PC-3 (cell line): ENCODE data around the gene PACRG. TPM values are rescaled to one million over a fixed set of nuclear protein-coding genes. Genes with fewer than 3 reads are reported as not detected.

Experiments
- ATAC-seq: fragments of 200-7000 bp; cut with Tn5 transposase; 2 replicates; pipeline ENCODE4 v1.9.1; 2020; ENCODE audit warnings: mild to moderate bottlenecking, moderate library complexity
- BruUV-seq: library from RNA; stranded (reverse); fragments of 400-500 nt; replicated peaks from 2 replicates; lab custom pipeline; 2021; lab: Mats Ljungman, UMichigan
- CTCF ChIA-PET: fragments of 300-600 bp; sonication (Branson Sonifier 250); formaldehyde crosslinking; loops from one replicate; lab custom pipeline; 2022; ENCODE audit warnings: antibody characterized with exemption; lab: Charles Lee
- POLR2A ChIA-PET: fragments of 300-600 bp; sonication (Branson Sonifier 250); formaldehyde crosslinking; loops from one replicate; lab custom pipeline; 2022; ENCODE audit warnings: antibody characterized with exemption; ENCODE audit not compliant: unreplicated experiment; lab: Charles Lee
- DNase-seq: peaks from one replicate; pipeline ENCODE4 v3.0.0-alpha.2; 2015
- H2AFZ ChIP-seq: fragments of 300-600 bp; sonication (generic); 2 replicates; pipeline ENCODE4 v1.6.0; 2016; ENCODE audit warnings: antibody characterized with exemption, low read length
- H3F3A ChIP-seq: fragments of 300-600 bp; sonication (generic); one replicate; pipeline ENCODE4 v1.6.0; 2017; ENCODE audit warnings: antibody characterized with exemption, low read length, control low read depth, mild to moderate bottlenecking; ENCODE audit not compliant: unreplicated experiment
- H3K27ac ChIP-seq: fragments of 300-600 bp; sonication (generic); 2 replicates; pipeline ENCODE4 v1.5.1; 2016; ENCODE audit warnings: mild to moderate bottlenecking, low read length
- H3K27me3 ChIP-seq: fragments of 300-600 bp; sonication (generic); 2 replicates; pipeline ENCODE4 v1.6.1; 2016; ENCODE audit warnings: low read length, mixed read lengths
- H3K36me3 ChIP-seq: fragments of 300-600 bp; sonication (generic); 2 replicates; pipeline ENCODE4 v1.6.1; 2016; ENCODE audit warnings: low read depth, mixed run types, low read length, mixed read lengths
- H3K4me1 ChIP-seq: fragments of 300-600 bp; sonication (generic); 2 replicates; pipeline ENCODE4 v1.5.1; 2016; ENCODE audit warnings: low read length; ENCODE audit not compliant: insufficient read depth
- H3K4me2 ChIP-seq: fragments of 300-600 bp; sonication (generic); 2 replicates; pipeline ENCODE4 v1.6.0; 2016; ENCODE audit warnings: low read length
- H3K4me3 ChIP-seq: fragments of 300-600 bp; sonication (generic); 2 replicates; pipeline ENCODE4 v1.5.1; 2016; ENCODE audit warnings: mild to moderate bottlenecking, low read length, mixed read lengths
- H3K79me2 ChIP-seq: fragments of 300-600 bp; sonication (generic); 2 replicates; pipeline ENCODE4 v1.6.1; 2017; ENCODE audit warnings: low read length, mixed read lengths
- H3K9ac ChIP-seq: fragments of 300-600 bp; sonication (generic); 2 replicates; pipeline ENCODE4 v1.6.0; 2016; ENCODE audit warnings: mild to moderate bottlenecking, low read length
- H3K9me2 ChIP-seq: fragments of 300-600 bp; sonication (generic); replicated peaks from 2 replicates; pipeline ENCODE4 v1.6.1; 2016; ENCODE audit warnings: mixed run types, low read length, mixed read lengths
- H3K9me3 ChIP-seq: fragments of 300-600 bp; sonication (generic); 2 replicates; pipeline ENCODE4 v1.6.1; 2016; ENCODE audit warnings: low read length, mixed read lengths
- H4K20me1 ChIP-seq: fragments of 300-600 bp; sonication (generic); 2 replicates; pipeline ENCODE4 v1.6.1; 2016; ENCODE audit warnings: low read length, mixed read lengths
- EZH2 ChIP-seq: fragments of 300-600 bp; sonication (generic); IDR thresholded peaks from one replicate; pipeline ENCODE4 v1.6.1; 2017; ENCODE audit warnings: antibody characterized with exemption, mild to moderate bottlenecking, low read length; ENCODE audit not compliant: unreplicated experiment
- EZH2phosphoT487 ChIP-seq: fragments of 300-600 bp; sonication (generic); IDR thresholded peaks from 2 replicates; pipeline ENCODE4 v1.6.1; 2018; ENCODE audit warnings: mild to moderate bottlenecking, antibody characterized with exemption, low read length, borderline replicate concordance
- intact Hi-C: fragments of 100-400 bp; cut with micrococcal nuclease; formaldehyde crosslinking; loops from 2 replicates; pipeline ENCODE4 v1.9.0; 2023
- total RNA-seq: library from RNA; depleted of rRNA; stranded (reverse); fragments of >200 nt; gene quantifications from 2 replicates; pipeline ENCODE4 v1.2.3, GENCODE V29; 2014
- TF ChIP-seq, protein P1 (sequence below): fragments of 300-600 bp; sonication (generic); conservative IDR thresholded peaks from 2 replicates; pipeline ENCODE4 v1.5.1; 2017; ENCODE audit warnings: antibody characterized with exemption, low read depth, mild to moderate bottlenecking, low read length

Gene PACRG
- total RNA-seq, 1 experiment from 2014 or later: not detected

DNA sequence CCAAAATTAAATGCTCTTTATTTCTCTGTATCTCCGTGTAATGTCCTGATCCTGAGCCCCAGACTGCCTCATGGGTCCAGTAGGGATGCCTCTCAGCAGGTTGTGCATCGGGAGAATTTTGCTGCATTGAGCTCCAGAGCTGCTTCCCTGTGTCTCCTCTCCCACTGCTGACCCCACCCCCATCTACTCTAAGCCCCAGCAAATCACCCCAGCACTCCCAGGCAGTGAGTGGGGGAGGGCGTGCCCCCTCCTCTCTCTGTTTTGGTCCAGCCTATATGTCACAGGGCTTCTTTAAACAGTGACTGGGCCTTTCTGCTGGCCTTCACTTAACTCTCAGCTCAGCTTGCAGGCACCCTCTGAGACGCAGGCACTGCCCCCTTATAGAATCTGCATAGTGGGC lies 458.0 kb downstream of the PACRG start:
- intact Hi-C loops: no loop called here
- Histone ChIP-seq H2AFZ (no peak overlapping the region), H3K9me3 (no peaks in the 10 kb centered on the region), H3K4me1 (peaks cover 3% of the 10 kb centered on the region; the same call in 1 of the 2 replicates), H3K9ac (no peak overlapping the region), H3K27me3 (no peaks in the 10 kb centered on the region), H3K36me3 (no peaks in the 10 kb centered on the region), H3K9me2 (no peaks in the 10 kb centered on the region), H3K4me3 (no peak overlapping the region), H3K4me2 (no peak overlapping the region), H3K79me2 (no peaks in the 10 kb centered on the region), H3F3A (no peaks in the 10 kb centered on the region), H4K20me1 (no peaks in the 10 kb centered on the region), H3K27ac (no peak overlapping the region)
- ChIA-PET CTCF (no interaction called here), POLR2A (no interaction called here)
- DNase-seq: no peak
- TF ChIP-seq, protein P1, sequence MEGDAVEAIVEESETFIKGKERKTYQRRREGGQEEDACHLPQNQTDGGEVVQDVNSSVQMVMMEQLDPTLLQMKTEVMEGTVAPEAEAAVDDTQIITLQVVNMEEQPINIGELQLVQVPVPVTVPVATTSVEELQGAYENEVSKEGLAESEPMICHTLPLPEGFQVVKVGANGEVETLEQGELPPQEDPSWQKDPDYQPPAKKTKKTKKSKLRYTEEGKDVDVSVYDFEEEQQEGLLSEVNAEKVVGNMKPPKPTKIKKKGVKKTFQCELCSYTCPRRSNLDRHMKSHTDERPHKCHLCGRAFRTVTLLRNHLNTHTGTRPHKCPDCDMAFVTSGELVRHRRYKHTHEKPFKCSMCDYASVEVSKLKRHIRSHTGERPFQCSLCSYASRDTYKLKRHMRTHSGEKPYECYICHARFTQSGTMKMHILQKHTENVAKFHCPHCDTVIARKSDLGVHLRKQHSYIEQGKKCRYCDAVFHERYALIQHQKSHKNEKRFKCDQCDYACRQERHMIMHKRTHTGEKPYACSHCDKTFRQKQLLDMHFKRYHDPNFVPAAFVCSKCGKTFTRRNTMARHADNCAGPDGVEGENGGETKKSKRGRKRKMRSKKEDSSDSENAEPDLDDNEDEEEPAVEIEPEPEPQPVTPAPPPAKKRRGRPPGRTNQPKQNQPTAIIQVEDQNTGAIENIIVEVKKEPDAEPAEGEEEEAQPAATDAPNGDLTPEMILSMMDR: no peak
- TF ChIP-seq EZH2phosphoT487 (no peak), EZH2 (no peak)
- BruUV-seq: no TSS peak
- ATAC-seq: no peak

DNA sequence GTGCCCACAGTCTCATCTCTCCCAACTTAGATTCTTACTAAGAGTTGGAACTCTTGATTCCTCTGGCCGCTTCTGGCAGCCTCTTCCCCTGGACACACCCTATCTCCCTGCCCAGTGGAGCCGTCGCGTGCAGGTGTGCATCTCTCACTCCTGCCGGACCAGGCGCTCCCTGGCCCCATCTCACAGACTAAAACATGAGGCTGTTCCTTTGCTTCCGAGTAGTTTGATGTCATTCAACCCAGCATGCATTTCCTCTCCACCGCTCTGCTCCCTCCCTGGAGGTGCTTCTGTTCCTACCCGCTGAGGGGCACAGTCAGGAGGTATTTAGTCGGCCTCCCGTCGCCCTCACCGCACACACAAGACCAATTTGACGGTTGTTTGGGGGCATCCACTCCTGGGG lies 458.8 kb downstream of the PACRG start:
- Histone ChIP-seq H3K27me3 (no peaks in the 10 kb centered on the region), H3K27ac (no peak overlapping the region), H3K4me3 (no peak overlapping the region), H3K4me1 (no peaks in the 10 kb centered on the region), H2AFZ (no peak overlapping the region), H3K9me3 (no peaks in the 10 kb centered on the region), H3K9ac (no peak overlapping the region), H4K20me1 (no peaks in the 10 kb centered on the region), H3K36me3 (no peaks in the 10 kb centered on the region), H3K79me2 (no peaks in the 10 kb centered on the region), H3K9me2 (no peaks in the 10 kb centered on the region), H3F3A (no peaks in the 10 kb centered on the region), H3K4me2 (no peak overlapping the region)
- ChIA-PET POLR2A (no interaction called here), CTCF (no interaction called here)
- DNase-seq: no peak
- intact Hi-C loops: no loop called here
- ATAC-seq: no peak
- BruUV-seq: no TSS peak
- TF ChIP-seq, protein P1: no peak
- TF ChIP-seq EZH2phosphoT487 (no peak), EZH2 (no peak)

DNA sequence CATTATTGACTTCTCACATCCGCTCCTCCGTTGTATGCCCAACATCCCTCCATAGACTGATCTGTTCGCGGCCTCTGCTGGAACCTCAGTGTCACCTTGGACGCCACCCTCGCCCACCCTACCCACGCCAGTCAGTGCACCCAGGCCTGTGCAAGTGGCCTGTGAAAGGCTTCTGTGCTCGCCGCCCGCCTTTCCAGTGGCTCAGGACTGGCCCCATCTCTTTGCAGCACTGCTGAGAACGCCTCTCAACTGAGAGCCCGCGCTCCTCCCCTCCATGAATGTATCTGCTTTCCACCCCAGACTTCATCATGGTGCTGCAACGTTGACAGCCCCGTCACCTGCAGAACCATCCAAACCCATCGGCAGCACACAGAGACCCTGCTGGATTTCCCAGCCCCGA lies 459.4 kb downstream of the PACRG start:
- BruUV-seq: no TSS peak
- no peak overlapping the region for H2AFZ ChIP-seq
- no peak overlapping the region for H3K27ac ChIP-seq
- no peak for ATAC-seq
- TF ChIP-seq, protein P1: no peak
- no peak for TF ChIP-seq EZH2
- TF ChIP-seq EZH2phosphoT487: no peak
- ChIA-PET CTCF (no interaction called here), POLR2A (no interaction called here)
- intact Hi-C loops: no loop called here
- no peak overlapping the region for H3K9ac ChIP-seq
- no peak overlapping the region for H3K4me2 ChIP-seq
- H3K4me1 ChIP-seq: no peaks in the 10 kb centered on the region
- no peaks in the 10 kb centered on the region for H3K9me3 ChIP-seq
- H4K20me1 ChIP-seq: no peaks in the 10 kb centered on the region
- H3F3A ChIP-seq: no peaks in the 10 kb centered on the region
- H3K36me3 ChIP-seq: no peaks in the 10 kb centered on the region
- no peak for DNase-seq
- no peaks in the 10 kb centered on the region for H3K9me2 ChIP-seq
- no peaks in the 10 kb centered on the region for H3K79me2 ChIP-seq
- no peaks in the 10 kb centered on the region for H3K27me3 ChIP-seq
- H3K4me3 ChIP-seq: no peak overlapping the region
